SK-N-SH treated with all-trans-retinoic acid at 6 μM for 48 hours (cell line): ENCODE measurements around the gene RCAN1.
A peak's percentile ranks its signal among the peaks of the same experiment; 100 is the strongest.

Source experiments
- ATAC-seq: fragments of 200-7000 bp; cut with Tn5 transposase; 3 replicates; pipeline ENCODE4 v1.9.1; 2020; ENCODE audit warnings: mild to moderate bottlenecking, moderate library complexity
- BACH2 ChIP-seq: fragments of 250-450 bp; sonication (Bioruptor Pico); IDR thresholded peaks from 2 replicates; pipeline ENCODE4 v1.9.0; 2021; ENCODE audit warnings: mild to moderate bottlenecking, borderline replicate concordance
- CREB5 ChIP-seq: fragments of 250-450 bp; sonication (Bioruptor Pico); IDR thresholded peaks from 2 replicates; pipeline ENCODE4 v1.5.1; 2020; ENCODE audit warnings: low read depth, mild to moderate bottlenecking, moderate library complexity
- CSDC2 ChIP-seq: fragments of 250-450 bp; sonication (Bioruptor Pico); IDR thresholded peaks from 2 replicates; pipeline ENCODE4 v1.5.0; 2020; ENCODE audit warnings: mild to moderate bottlenecking, moderate library complexity
- CSRNP3 ChIP-seq: fragments of 250-450 bp; sonication (Bioruptor Pico); IDR thresholded peaks from 2 replicates; pipeline ENCODE4 v1.5.1; 2021; ENCODE audit warnings: mild to moderate bottlenecking, moderate library complexity
- ESRRG ChIP-seq: fragments of 250-450 bp; sonication (Bioruptor Pico); IDR thresholded peaks from 2 replicates; pipeline ENCODE4 v1.6.1; 2021; ENCODE audit warnings: mild to moderate bottlenecking
- GLIS3 ChIP-seq: fragments of 250-450 bp; sonication (Bioruptor Pico); IDR thresholded peaks from 2 replicates; pipeline ENCODE4 v1.5.0; 2020; ENCODE audit warnings: mild to moderate bottlenecking, moderate library complexity
- ISL1 ChIP-seq: fragments of 250-450 bp; sonication (Bioruptor Pico); IDR thresholded peaks from 2 replicates; pipeline ENCODE4 v2.1.2; 2022; ENCODE audit warnings: mild to moderate bottlenecking, moderate library complexity
- OSR1 ChIP-seq: fragments of 250-450 bp; sonication (Bioruptor Pico); IDR thresholded peaks from 2 replicates; pipeline ENCODE4 v1.8.0; 2022; ENCODE audit warnings: moderate library complexity, mild to moderate bottlenecking, inconsistent platforms
- PATZ1 ChIP-seq: fragments of 250-450 bp; sonication (Bioruptor Pico); IDR thresholded peaks from 2 replicates; pipeline ENCODE4 v1.8.0; 2020; ENCODE audit warnings: mild to moderate bottlenecking, moderate library complexity, borderline replicate concordance
- POU6F1 ChIP-seq: fragments of 250-450 bp; sonication (Bioruptor Pico); IDR thresholded peaks from 2 replicates; pipeline ENCODE4 v1.8.0; 2021; ENCODE audit warnings: low read depth, mild to moderate bottlenecking, moderate library complexity, borderline replicate concordance
- PPARA ChIP-seq: fragments of 250-450 bp; sonication (Bioruptor Pico); IDR thresholded peaks from 2 replicates; pipeline ENCODE4 v1.5.0; 2020; ENCODE audit warnings: mild to moderate bottlenecking, borderline replicate concordance
- RARB ChIP-seq: fragments of 250-450 bp; sonication (Bioruptor Pico); IDR thresholded peaks from 2 replicates; pipeline ENCODE4 v1.8.0; 2021; ENCODE audit warnings: mild to moderate bottlenecking, moderate library complexity
- SNAI2 ChIP-seq: fragments of 250-450 bp; sonication (Bioruptor Pico); IDR thresholded peaks from 2 replicates; pipeline ENCODE4 v1.5.0; 2020; ENCODE audit warnings: mild to moderate bottlenecking, moderate library complexity
- TCF4 ChIP-seq: fragments of 250-450 bp; sonication (Bioruptor Pico); IDR thresholded peaks from 2 replicates; pipeline ENCODE4 v1.8.0; 2021; ENCODE audit warnings: mild to moderate bottlenecking, moderate library complexity, borderline replicate concordance
- TOX ChIP-seq: fragments of 250-450 bp; sonication (Bioruptor Pico); IDR thresholded peaks from 2 replicates; pipeline ENCODE4 v1.8.0; 2021; ENCODE audit warnings: mild to moderate bottlenecking, moderate library complexity, borderline replicate concordance
- TSHZ2 ChIP-seq: fragments of 250-450 bp; sonication (Bioruptor Pico); IDR thresholded peaks from 2 replicates; pipeline ENCODE4 v1.5.0; 2020; ENCODE audit warnings: mild to moderate bottlenecking, moderate library complexity
- ZC3H10 ChIP-seq: fragments of 250-450 bp; sonication (Bioruptor Pico); IDR thresholded peaks from 2 replicates; pipeline ENCODE4 v1.5.1; 2021; ENCODE audit warnings: mild to moderate bottlenecking, moderate library complexity
- ZFP3 ChIP-seq: fragments of 250-450 bp; sonication (Bioruptor Pico); IDR thresholded peaks from 2 replicates; pipeline ENCODE4 v1.5.0; 2020; ENCODE audit warnings: mild to moderate bottlenecking, moderate library complexity
- ZFP30 ChIP-seq: fragments of 450-650 bp; formaldehyde crosslinking; IDR thresholded peaks from 2 replicates; pipeline ENCODE4 v1.5.0; 2022; ENCODE audit warnings: mild to moderate bottlenecking, moderate library complexity
- ZNF565 ChIP-seq: fragments of 450-650 bp; formaldehyde crosslinking; conservative IDR thresholded peaks from 2 replicates; pipeline ENCODE4 v1.5.0; 2020; ENCODE audit warnings: low read depth, mild to moderate bottlenecking, moderate library complexity
- ZNF70 ChIP-seq: fragments of 450-650 bp; formaldehyde crosslinking; IDR thresholded peaks from 2 replicates; pipeline ENCODE4 v1.5.0; 2020; ENCODE audit warnings: mild to moderate bottlenecking, moderate library complexity
- ZNF8 ChIP-seq: fragments of 450-650 bp; formaldehyde crosslinking; IDR thresholded peaks from 2 replicates; pipeline ENCODE4 v1.5.0; 2020; ENCODE audit warnings: mild to moderate bottlenecking, moderate library complexity

Gene RCAN1

GRCh38 chr21:34543017-34543416 lies 71.9 kb downstream of the RCAN1 start:
- ATAC-seq: no peak
- no peak for TF ChIP-seq PPARA

GRCh38 chr21:34540206-34540605 lies 74.7 kb downstream of the RCAN1 start:
- ATAC-seq: no peak
- TF ChIP-seq ZC3H10 (no peak), CSRNP3 (no peak)

GRCh38 chr21:34537838-34538237 lies 77.1 kb downstream of the RCAN1 start:
- TF ChIP-seq ZFP3 (no peak), ISL1 (CRISPR knock-in tag) (peak; percentile 38)
- no peak for ATAC-seq

- TF ChIP-seq ESRRG (no peak), TSHZ2 (CRISPR knock-in tag) (no peak), ZNF8 (CRISPR knock-in tag) (no peak)
- ATAC-seq: peak; percentile 33; the same call in 1 of the 3 replicates
Measured at GRCh38 chr21:34536820-34537219, 78.1 kb downstream of the RCAN1 start.

- TF ChIP-seq TCF4 (no peak), ISL1 (CRISPR knock-in tag) (no peak), TOX (no peak), RARB (CRISPR knock-in tag) (no peak), CSDC2 (no peak), ZFP3 (no peak), SNAI2 (CRISPR knock-in tag) (no peak)
- TF ChIP-seq, all 23 proteins: peak for 0
- ATAC-seq: no peak
Measured at GRCh38 chr21:34536311-34536710, 78.6 kb downstream of the RCAN1 start.

GRCh38 chr21:34535886-34536285 lies 79.0 kb downstream of the RCAN1 start:
- no peak for ATAC-seq
- TF ChIP-seq ZNF565 (CRISPR knock-in tag): no peak
- no peak for TF ChIP-seq TSHZ2 (CRISPR knock-in tag)
- no peak for TF ChIP-seq ZFP30 (CRISPR knock-in tag)
- TF ChIP-seq SNAI2 (CRISPR knock-in tag): no peak
- TF ChIP-seq BACH2 (CRISPR knock-in tag): no peak
- TF ChIP-seq CREB5 (CRISPR knock-in tag): no peak

GRCh38 chr21:34534522-34534921 lies 80.4 kb downstream of the RCAN1 start:
- no peak for ATAC-seq
- TF ChIP-seq BACH2 (CRISPR knock-in tag): no peak
- TF ChIP-seq ESRRG: no peak
- no peak for TF ChIP-seq RARB (CRISPR knock-in tag)
- TF ChIP-seq PPARA: no peak
- TF ChIP-seq ZFP30 (CRISPR knock-in tag): no peak
- TF ChIP-seq PATZ1 (CRISPR knock-in tag): no peak
- TF ChIP-seq ZNF70 (CRISPR knock-in tag): no peak
- no peak for TF ChIP-seq OSR1
- no peak for TF ChIP-seq POU6F1
- TF ChIP-seq GLIS3 (CRISPR knock-in tag): no peak
- TF ChIP-seq ZC3H10: no peak
